Activated CD8-positive, alpha-beta T cell treated with anti-CD3 and anti-CD28 coated beads, Interleukin-2, amount 10 ng/mL, durations not matched to agents 7 days and 5 days (primary cell): Measurements from ENCODE around the gene NOS2. TPM values are rescaled to one million over a fixed set of nuclear protein-coding genes. Genes with fewer than 3 reads are reported as not detected.

Experiments
- ATAC-seq: fragments of 150-1000 bp; cut with Tn5 transposase; one replicate; pipeline ENCODE4 v1.10.0; 2021; ENCODE audit warnings: moderate library complexity
- CTCF ChIA-PET: fragments of 350-600 bp; sonication (Branson Sonifier 250); formaldehyde crosslinking; loops from one replicate; lab custom pipeline; 2021; ENCODE audit warnings: antibody characterized with exemption; lab: Charles Lee
- POLR2A ChIA-PET: fragments of 350-600 bp; sonication (Branson Sonifier 250); formaldehyde crosslinking; loops from one replicate; lab custom pipeline; 2021; ENCODE audit warnings: antibody characterized with exemption; lab: Charles Lee
- DNase-seq: peaks from one replicate; pipeline ENCODE4 v3.0.0-alpha.2; 2020
- H3K27ac Mint-ChIP-seq: one replicate; pipeline ENCODE4 v1.8.0; 2021; ENCODE audit warnings: mild to moderate bottlenecking, mixed read lengths
- H3K27me3 Mint-ChIP-seq: one replicate; pipeline ENCODE4 v1.8.0; 2021; ENCODE audit warnings: low read depth, mixed read lengths
- H3K36me3 Mint-ChIP-seq: one replicate; pipeline ENCODE4 v1.8.0; 2021; ENCODE audit warnings: low read depth, mixed read lengths
- H3K4me1 Mint-ChIP-seq: one replicate; pipeline ENCODE4 v1.8.0; 2021; ENCODE audit warnings: low read depth, mixed read lengths
- H3K4me3 Mint-ChIP-seq: one replicate; pipeline ENCODE4 v1.8.0; 2021; ENCODE audit warnings: mild to moderate bottlenecking, mixed read lengths
- H3K9me3 Mint-ChIP-seq: one replicate; pipeline ENCODE4 v1.8.0; 2022; ENCODE audit warnings: mixed read lengths; ENCODE audit not compliant: insufficient read depth
- total RNA-seq, 2 experiments: library from RNA; stranded (reverse); gene quantifications; one replicate each; pipeline ENCODE4 v1.2.3, GENCODE V29; 2021

Gene NOS2
- total RNA-seq, 2 experiments from 2014 or later: not detected

DNA sequence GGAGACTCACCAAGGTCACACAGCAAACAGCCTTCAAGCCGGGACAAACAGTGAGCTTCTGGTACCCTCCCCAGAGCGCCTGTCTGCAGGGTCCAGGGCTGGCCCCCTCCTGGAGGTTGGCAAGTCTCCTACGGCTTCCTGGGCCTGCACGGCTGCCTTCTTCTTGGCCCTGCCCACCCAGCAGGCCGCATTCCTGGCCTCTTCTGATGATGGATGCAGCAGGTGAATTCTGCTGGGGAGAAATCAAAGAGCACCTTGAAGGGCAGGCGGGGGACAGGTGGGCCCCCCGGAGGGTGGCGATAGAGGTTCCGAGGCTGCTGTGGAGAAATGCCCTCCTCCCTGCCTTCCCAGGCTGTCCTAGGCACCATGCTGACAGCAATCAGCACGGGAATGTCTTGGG, 3.8 kb upstream of the NOS2 start:
- Mint-ChIP-seq H3K4me1 (peaks cover 31% of the 10 kb centered on the region), H3K36me3 (peaks cover under 1% of the 10 kb centered on the region), H3K27me3 (peaks cover 6% of the 10 kb centered on the region), H3K27ac (no peak overlapping the region), H3K9me3 (no peaks in the 10 kb centered on the region), H3K4me3 (no peak overlapping the region)
- CTCF ChIA-PET: interaction anchor here (1.1 to 17.4 kb wide), 8 partner anchors 10 to 510 kb away, joined by 3 to 654 read pairs (median 14); partner anchors contain the start of genes LYRM9 and WSB1
- no peak for DNase-seq
- POLR2A ChIA-PET: interaction anchor here (4.6 kb wide), 1 partner anchor 89 kb away, joined by 37 read pairs; the partner anchor contains the start of gene LYRM9
- no peak for ATAC-seq

DNA sequence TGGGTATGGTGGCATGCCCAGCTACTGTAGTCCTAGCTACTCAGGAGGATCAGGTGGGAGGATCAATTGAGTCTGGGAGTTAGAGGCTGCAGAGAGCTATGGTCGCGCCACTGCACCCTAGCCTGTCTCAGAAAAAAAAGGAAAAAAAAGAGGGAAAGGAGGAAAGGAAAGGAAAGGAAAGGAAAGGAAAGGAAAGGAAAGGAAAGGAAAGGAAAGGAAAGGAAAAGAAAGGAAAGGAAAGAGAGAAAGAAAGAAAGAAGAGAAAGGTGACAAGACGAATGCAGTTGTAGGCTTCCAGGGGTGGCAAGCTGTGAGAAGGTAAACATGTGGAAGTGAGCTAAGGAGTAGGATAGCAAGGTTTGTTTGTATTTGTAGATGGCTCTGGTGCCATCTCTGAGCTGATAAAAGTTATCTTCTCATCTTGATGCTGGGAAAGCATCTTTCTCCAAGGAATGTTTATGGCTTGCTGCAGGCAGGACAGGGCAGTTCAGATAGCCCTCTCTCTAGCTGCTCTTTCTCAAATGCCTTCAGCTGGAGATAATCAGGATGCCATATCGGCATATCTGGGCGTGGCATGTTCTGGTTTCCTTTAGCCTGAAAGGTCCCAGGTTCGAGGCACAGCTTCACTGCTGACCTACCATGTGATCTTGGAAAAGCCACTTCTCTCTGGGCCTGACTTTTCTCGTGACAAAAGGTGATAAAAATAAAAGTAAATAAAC, 2.8 kb upstream of the NOS2 start:
- no peak for DNase-seq
- H3K4me1 Mint-ChIP-seq: peaks cover 21% of the 10 kb centered on the region
- H3K27ac Mint-ChIP-seq: no peak overlapping the region
- peaks cover 6% of the 10 kb centered on the region for H3K27me3 Mint-ChIP-seq
- no peak overlapping the region for H3K4me3 Mint-ChIP-seq
- H3K9me3 Mint-ChIP-seq: no peaks in the 10 kb centered on the region
- ChIA-PET POLR2A (no interaction called here), CTCF (interaction anchor here (0.7 to 17.4 kb wide), 4 partner anchors 43 to 449 kb away, joined by 3 to 654 read pairs (median 101); partner anchors contain the start of gene LYRM9)
- no peaks in the 10 kb centered on the region for H3K36me3 Mint-ChIP-seq
- ATAC-seq: no peak

DNA sequence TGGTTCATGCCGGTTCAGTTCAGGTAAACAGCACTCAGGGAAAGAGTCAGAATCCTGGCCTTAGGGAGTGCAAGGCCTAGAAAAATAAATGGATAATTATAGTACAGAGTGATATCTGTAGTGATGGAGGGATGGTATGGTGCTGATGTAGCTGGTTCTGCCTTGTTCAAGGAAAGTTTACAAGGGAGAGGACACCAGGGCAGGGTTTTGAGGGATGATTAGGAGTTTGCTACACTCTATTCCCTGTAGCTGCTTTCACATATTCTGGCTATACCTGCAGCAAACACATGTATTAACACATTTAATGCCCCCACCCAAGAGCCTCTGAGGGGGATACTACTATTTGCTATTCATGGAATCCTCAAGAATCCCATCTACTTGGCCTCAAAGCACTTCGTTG, 1.7 kb upstream of the NOS2 start:
- ChIA-PET CTCF (interaction anchor here (1.4 to 17.4 kb wide), 3 partner anchors 8 to 92 kb away, joined by 4 to 654 read pairs (median 18); partner anchors contain the start of gene LYRM9), POLR2A (no interaction called here)
- Mint-ChIP-seq H3K4me3 (no peak overlapping the region), H3K36me3 (no peaks in the 10 kb centered on the region), H3K27ac (no peak overlapping the region), H3K27me3 (peaks cover 8% of the 10 kb centered on the region), H3K4me1 (peaks cover 13% of the 10 kb centered on the region), H3K9me3 (no peaks in the 10 kb centered on the region)
- ATAC-seq (no peak), DNase-seq (no peak)

GRCh38 chr17:27798376-27798775, 2.0 kb downstream of the NOS2 start:
- Mint-ChIP-seq H3K36me3 (no peaks in the 10 kb centered on the region), H3K4me1 (peaks cover 7% of the 10 kb centered on the region), H3K27me3 (peaks cover 37% of the 10 kb centered on the region), H3K9me3 (no peaks in the 10 kb centered on the region), H3K4me3 (no peak overlapping the region), H3K27ac (no peak overlapping the region)
- POLR2A ChIA-PET: interaction anchor here (0.6 kb wide), 1 partner anchor 188 kb away, joined by 3 read pairs; no protein-coding TSS in a partner anchor
- no peak for ATAC-seq
- CTCF ChIA-PET: interaction anchor here (0.7 to 17.4 kb wide), 4 partner anchors 20 to 453 kb away, joined by 3 to 654 read pairs (median 3); no protein-coding TSS in a partner anchor
- no peak for DNase-seq

DNA sequence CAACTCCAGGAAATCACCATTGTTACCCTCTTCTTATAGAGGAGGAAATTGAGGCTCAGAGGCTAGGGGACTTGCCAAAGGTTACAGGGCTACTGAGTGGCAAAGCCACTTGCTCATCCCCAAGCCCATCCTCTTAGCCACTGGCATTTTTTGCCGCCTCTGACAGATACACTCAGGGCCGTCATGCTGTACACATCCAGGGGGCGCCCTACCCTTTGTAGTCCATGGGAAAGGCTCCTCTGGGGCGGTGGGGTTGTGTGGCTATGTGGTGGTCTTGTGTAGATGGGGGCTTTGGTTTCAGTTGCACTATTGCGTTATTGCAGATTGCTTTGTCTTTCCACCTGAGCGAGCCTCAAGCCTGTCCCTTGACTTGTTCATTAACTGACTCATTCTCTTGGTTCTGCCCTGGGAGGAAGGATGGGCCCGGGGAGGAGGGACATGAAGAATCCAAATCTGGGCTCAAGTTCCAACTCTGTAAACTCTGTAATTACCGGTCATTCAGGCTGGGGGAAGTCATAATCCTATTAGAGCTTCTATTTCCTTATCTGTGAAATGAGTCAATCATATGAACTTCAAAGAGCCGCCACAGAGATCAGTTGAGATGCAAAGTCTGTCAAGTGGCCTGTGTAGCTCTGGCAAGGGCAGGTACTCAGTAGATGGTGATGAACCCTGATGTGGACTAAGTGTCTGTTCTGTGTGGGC, 2.8 kb downstream of the NOS2 start:
- ATAC-seq: no peak
- H3K4me3 Mint-ChIP-seq: no peak overlapping the region
- CTCF ChIA-PET: interaction anchor here (0.7 to 17.4 kb wide), 4 partner anchors 8 to 454 kb away, joined by 3 to 654 read pairs (median 8); no protein-coding TSS in a partner anchor
- peaks cover 37% of the 10 kb centered on the region for H3K27me3 Mint-ChIP-seq
- no peaks in the 10 kb centered on the region for H3K36me3 Mint-ChIP-seq
- H3K27ac Mint-ChIP-seq: no peak overlapping the region
- POLR2A ChIA-PET: no interaction called here
- no peaks in the 10 kb centered on the region for H3K9me3 Mint-ChIP-seq
- DNase-seq: no peak
- peaks cover 7% of the 10 kb centered on the region for H3K4me1 Mint-ChIP-seq

DNA sequence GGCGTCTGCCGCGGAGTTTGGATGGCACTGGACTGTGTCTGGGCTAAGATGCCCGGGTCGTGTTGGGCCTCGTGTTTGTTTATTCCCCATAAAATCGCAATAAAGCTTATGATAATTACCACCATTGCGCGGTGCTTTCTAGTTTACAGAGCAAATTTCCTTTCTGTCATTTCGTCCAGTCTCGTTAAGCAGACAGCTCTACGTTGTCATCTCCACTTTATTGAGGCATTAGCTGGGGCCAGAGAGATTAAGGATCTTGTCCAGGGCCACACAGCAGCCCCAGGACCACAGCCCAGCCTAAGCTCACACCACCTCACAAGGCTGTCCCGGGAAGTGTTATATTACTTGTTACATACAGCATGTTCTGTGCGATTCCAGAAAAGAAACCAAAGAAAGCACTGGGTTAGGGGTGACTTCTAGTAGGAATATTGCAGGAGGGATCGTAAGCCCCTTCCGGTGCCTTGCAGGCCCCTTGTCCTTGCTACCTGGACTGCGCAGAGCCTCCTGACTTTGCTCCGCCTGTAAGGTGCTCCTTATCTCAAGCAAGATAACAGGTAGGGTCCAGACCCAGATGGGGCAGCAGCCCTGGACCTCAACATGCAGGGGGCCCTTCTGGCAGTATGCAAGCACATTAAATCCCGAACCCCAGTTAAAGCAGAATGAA, 6.3 kb downstream of the NOS2 start:
- DNase-seq (no peak), ATAC-seq (no peak)
- POLR2A ChIA-PET: no interaction called here

GRCh38 chr17:27793168-27793905, 7.0 kb downstream of the NOS2 start:
- Mint-ChIP-seq H3K4me1 (peaks cover 7% of the 10 kb centered on the region), H3K4me3 (peak overlapping the region; percentile 47), H3K9me3 (no peaks in the 10 kb centered on the region), H3K36me3 (no peaks in the 10 kb centered on the region), H3K27ac (no peak overlapping the region), H3K27me3 (peaks cover 42% of the 10 kb centered on the region)
- POLR2A ChIA-PET: no interaction called here
- ATAC-seq (peak; percentile 60), DNase-seq (no peak)
- CTCF ChIA-PET: interaction anchor here (1.3 to 2.1 kb wide), 3 partner anchors 12 to 100 kb away, joined by 7 to 10 read pairs (median 7); partner anchors contain the start of gene LYRM9

More for the DNA sequence above, 6.3 kb downstream of the NOS2 start:
- Mint-ChIP-seq H3K27ac (no peak overlapping the region), H3K9me3 (no peaks in the 10 kb centered on the region), H3K27me3 (peaks cover 42% of the 10 kb centered on the region), H3K4me1 (peaks cover 7% of the 10 kb centered on the region), H3K4me3 (peak overlapping the region; percentile 47), H3K36me3 (no peaks in the 10 kb centered on the region)
- CTCF ChIA-PET: interaction anchor here (1.1 to 2.1 kb wide), 4 partner anchors 11 to 99 kb away, joined by 3 to 10 read pairs (median 7); partner anchors contain the start of gene LYRM9

GRCh38 chr17:27792095-27792494, 8.2 kb downstream of the NOS2 start:
- ATAC-seq: no peak
- no peak for DNase-seq
- ChIA-PET POLR2A (no interaction called here), CTCF (interaction anchor here (2.1 kb wide), 1 partner anchor 13 kb away, joined by 10 read pairs; no protein-coding TSS in a partner anchor)
- Mint-ChIP-seq H3K27me3 (peaks cover 40% of the 10 kb centered on the region), H3K36me3 (no peaks in the 10 kb centered on the region), H3K9me3 (no peaks in the 10 kb centered on the region), H3K27ac (no peak overlapping the region), H3K4me3 (no peak overlapping the region), H3K4me1 (peaks cover 7% of the 10 kb centered on the region)

DNA sequence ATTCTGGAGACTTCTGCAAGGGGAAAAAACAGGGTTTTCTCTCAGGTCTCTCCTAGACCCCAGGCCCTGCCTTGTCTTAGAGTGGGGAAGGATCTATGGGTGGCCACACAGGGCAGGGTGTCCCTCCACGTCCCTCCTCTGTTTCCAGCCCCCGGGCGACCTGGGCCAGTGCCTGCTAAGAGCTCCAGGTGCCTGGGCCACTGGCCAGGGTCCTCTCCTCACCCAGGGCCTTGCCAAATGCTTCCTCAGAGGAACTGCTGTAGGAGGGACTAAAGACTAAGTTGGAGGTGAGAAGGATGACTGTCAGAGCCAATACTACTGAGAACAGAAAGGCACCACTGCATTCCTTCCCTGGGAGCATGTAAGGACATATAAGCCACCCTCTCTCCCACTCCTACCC, 11.4 kb downstream of the NOS2 start:
- POLR2A ChIA-PET: no interaction called here
- H3K27me3 Mint-ChIP-seq: peaks cover 12% of the 10 kb centered on the region
- CTCF ChIA-PET: interaction anchor here (0.6 to 2.4 kb wide), 2 partner anchors 17 to 91 kb away, joined by 3 to 6 read pairs; no protein-coding TSS in a partner anchor
- no peaks in the 10 kb centered on the region for H3K9me3 Mint-ChIP-seq
- H3K4me1 Mint-ChIP-seq: peaks cover 3% of the 10 kb centered on the region
- H3K36me3 Mint-ChIP-seq: no peaks in the 10 kb centered on the region
- DNase-seq (no peak), ATAC-seq (no peak)
- no peak overlapping the region for H3K27ac Mint-ChIP-seq
- no peak overlapping the region for H3K4me3 Mint-ChIP-seq

- POLR2A ChIA-PET: interaction anchor here (0.6 kb wide), 1 partner anchor 1644 kb away, joined by 3 read pairs; no protein-coding TSS in a partner anchor
- CTCF ChIA-PET: no interaction called here
Observed at GRCh38 chr17:27783440-27784350, 16.6 kb downstream of the NOS2 start.

More at GRCh38 chr17:27783440-27784350, 16.6 kb downstream of the NOS2 start:
- H3K4me3 Mint-ChIP-seq: no peak overlapping the region
- H3K4me1 Mint-ChIP-seq: no peaks in the 10 kb centered on the region
- H3K36me3 Mint-ChIP-seq: no peaks in the 10 kb centered on the region
- no peaks in the 10 kb centered on the region for H3K27me3 Mint-ChIP-seq
- H3K27ac Mint-ChIP-seq: no peak overlapping the region
- no peaks in the 10 kb centered on the region for H3K9me3 Mint-ChIP-seq
- ATAC-seq: no peak
- no peak for DNase-seq
